DMS53 (cell line): Measurements from ENCODE around the gene HIF3A.

Experiments
- DNase-seq: peaks from one replicate; lab custom pipeline; 2025; lab: John Stamatoyannopoulos, UW

HIF3A gene

GRCh38 chr19:46328079-46328478 is 31.2 kb downstream of the HIF3A start:
- DNase-seq = no peak

DNA sequence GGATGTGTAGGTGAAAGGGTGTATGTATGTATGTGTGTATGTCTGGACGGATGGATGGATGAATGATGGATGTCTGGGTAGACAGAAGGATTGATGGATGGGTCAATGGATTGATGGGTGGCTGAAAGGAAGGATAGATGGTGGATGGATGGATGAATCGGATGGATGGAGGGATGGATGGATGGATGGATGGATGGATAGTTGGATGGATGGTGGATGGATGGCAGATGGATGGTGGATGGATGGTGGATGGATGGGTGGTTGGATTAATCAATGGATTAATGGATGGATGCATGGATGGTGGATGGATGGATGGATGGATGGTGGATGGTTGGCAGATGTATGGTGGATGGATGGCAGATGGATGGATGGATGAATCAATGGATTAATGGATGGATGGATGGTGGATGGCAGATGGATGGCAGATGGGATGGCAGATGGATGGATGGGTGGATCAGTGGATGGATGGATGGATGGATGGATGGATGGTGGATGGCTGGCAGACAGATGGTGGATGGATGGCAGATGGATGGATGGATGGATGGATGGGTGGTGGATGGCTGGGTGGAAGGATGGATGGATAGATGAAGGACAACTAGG is 33.6 kb downstream of the HIF3A start:
- DNase-seq = no peak

GRCh38 chr19:46337487-46337886 is 40.6 kb downstream of the HIF3A start:
- no peak for DNase-seq

GRCh38 chr19:46339446-46339845 is 42.6 kb downstream of the HIF3A start:
- DNase-seq = no peak

- DNase-seq = no peak
These were observed 43.3 kb downstream of the HIF3A start for GRCh38 chr19:46340051-46340659.

GRCh38 chr19:46341937-46342336 is 45.1 kb downstream of the HIF3A start:
- DNase-seq = no peak

DNA sequence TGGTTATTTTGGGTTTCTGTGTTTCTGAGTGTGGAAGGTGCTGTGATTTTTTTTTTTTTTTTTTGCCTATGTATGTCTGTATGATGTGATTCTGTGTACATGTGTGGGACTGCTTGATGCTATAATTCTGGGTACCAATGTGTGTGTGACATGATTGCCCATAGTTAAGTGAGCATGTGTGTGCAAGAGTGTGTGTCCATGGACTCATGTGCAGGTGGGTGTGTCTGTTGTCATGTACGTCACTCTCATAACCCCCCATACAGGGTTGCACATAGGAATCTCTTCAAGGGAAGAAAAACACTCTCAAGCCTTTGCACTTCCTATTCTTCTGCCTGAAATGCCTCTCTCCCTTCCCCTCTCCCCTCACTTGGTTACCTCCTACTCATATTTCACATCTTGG is 47.5 kb downstream of the HIF3A start:
- no peak for DNase-seq

GRCh38 chr19:46345157-46345556 is 48.3 kb downstream of the HIF3A start:
- no peak for DNase-seq

DNA sequence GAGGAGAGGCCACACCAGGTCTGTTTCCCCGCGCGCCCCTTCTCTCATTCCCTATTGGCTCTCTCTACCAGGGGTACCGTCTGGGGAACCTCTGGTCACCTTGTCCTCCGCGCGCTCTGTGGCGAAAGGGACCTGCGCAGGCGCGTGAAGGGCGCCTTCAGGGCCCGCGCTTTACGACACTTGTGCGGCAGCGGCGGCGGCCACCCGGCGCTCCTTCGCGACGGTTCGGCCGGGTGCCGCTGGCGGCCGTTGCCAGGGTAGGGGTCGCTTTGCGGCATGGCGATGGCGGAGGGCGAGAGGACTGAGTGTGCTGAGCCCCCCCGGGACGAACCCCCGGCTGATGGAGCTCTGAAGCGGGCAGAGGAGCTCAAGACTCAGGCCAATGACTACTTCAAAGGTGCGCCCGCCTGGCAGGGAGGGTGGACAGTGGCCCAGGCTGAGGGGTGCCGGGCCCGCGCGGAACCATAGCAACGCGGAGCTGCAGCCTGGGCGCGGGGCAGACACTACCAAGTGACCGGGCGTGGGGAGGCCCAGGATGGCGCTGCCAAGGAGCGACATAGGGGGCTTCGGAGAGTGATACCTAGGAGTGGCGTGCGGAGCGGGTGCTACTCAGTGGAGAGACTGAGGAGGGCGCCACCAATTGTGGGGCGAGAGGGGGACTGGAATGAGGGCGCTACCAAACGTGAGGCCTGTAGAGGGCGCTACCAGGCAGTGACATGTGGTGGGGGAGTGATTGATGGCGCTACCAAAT is 50.2 kb downstream of the HIF3A start, which contains the start of gene PPP5C:
Gene PPP5C, plus strand, starts transcription at position 267 of the 751 bp plus-strand sequence. Its CDS starts 10 bp downstream, at position 277.
- peak; percentile 98 for DNase-seq

DNA sequence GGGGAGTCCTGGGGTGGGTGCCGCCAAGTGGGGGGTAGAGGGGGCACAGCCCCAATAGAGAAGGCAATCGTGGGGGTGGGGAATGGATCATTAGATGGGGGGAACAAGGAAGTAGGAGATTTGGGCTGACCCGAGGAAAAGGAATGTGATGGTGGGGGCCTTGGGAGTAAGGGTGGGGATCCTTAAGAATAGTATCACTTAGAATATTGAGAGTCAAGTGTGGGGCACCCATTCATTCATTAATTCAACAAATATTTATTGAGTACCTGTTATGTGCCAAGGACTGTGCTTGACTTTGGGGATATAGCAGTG is 50.7 kb downstream of the HIF3A start:
- no peak for DNase-seq

- DNase-seq = no peak
These were observed 51.1 kb downstream of the HIF3A start for GRCh38 chr19:46347985-46348384.

- no peak for DNase-seq
These were observed 52.6 kb downstream of the HIF3A start for GRCh38 chr19:46349311-46349993.

GRCh38 chr19:46350029-46350757 is 53.4 kb downstream of the HIF3A start:
- DNase-seq = no peak

DNA sequence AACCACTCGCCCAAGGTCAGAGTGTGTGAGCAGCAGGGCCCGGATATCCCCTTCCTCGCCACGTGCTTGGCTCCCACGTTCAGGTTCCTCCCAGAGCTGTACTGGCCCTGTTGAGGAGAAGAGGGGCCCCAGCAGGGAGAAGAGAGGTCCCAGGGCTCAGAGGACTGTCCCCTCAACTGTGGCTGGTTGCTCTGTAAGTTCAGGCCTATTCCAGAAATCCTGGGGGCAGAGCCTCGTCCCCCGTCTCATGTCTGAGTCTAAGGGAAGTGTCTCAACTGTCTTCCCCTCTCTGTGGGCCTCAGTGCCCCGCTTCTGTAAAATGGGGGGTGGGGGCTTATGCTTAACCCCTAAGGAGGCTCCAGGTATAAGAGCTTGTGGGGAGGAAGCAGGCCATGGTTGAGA is 53.9 kb downstream of the HIF3A start:
- DNase-seq = no peak

GRCh38 chr19:46351241-46352041 is 54.6 kb downstream of the HIF3A start:
- no peak for DNase-seq

DNA sequence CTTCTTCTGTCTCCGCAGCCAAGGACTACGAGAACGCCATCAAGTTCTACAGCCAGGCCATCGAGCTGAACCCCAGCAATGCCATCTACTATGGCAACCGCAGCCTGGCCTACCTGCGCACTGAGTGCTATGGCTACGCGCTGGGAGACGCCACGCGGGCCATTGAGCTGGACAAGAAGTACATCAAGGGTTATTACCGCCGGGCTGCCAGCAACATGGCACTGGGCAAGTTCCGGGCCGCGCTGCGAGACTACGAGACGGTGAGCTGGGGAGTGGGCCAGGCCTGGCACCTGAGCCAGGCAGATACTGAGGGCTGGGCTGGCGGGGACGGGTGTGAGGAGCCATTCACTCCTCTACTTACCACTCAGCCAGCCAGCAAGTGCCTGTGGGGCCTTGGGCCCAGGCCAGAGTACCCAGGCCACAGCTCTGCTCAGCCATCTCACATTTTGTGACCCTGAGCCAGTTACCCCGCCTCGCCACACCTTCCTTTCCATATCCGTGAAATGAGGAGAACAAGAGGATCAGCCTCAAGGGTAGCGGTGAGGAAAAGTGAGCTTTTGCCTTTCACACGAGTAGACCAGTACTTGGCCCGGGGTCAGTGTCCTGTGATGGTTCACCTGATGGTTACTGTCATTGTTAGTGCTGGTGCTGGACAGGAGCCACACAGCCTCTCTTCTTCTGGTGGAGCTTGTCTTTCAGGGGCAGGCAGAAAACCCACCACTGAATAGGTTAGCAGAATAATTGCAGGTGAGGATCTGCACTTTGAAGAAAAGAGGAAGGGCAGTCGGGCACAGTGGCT is 57.1 kb downstream of the HIF3A start:
- no peak for DNase-seq

DNA sequence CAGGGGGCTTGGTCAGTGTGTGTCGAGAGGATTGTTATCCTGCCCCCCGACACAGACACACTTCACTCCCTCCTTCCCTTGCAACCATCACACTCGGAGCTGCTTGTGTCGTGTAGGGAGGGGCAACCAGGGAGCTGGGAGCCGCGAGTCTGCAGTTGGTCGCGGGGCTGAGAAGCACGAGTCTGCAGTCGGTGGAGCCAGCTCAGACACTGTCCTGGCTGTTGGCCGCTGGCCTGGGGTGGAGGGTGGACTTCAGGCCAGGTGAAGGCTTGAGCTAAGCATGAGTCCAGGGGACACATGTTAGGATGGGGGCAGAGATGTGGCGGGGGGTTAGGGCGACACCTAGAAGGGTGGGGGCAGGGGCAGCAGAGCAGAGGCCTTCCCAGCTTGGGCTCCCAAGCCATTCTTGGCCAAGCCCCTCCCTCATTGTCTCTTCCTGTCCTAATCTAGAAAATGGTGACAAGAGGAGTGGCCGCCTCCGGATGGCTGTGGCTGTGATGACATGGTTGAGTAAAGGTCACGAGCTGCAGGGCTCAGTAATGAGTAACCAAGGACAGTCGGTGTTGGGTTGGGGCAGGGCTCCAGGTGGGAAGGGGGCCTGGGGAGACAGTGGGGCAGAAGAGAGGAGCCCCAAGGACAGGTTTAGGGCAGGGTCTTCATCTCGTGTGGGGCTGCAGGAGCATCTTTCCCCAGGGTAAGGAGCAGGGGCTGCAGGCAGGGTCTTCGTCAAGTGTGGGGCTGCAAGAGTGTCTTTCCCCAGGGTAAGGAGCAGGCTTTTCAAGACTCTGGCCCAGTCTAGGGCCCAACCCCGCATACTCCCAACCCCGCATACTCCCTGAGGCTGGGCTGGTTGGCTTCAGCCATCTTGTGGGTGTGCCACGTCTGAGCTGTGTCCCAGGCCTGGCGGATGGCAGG is 58.6 kb downstream of the HIF3A start:
- no peak for DNase-seq

GRCh38 chr19:46356149-46357055 is 59.6 kb downstream of the HIF3A start:
- no peak for DNase-seq
